SH-SY5Y (cell line): ENCODE results near the gene DERA.

Experiments
- GATA2 ChIP-seq: IDR thresholded peaks from 2 replicates; pipeline ENCODE4 v1.6.1; 2011; ENCODE audit warnings: mild to moderate bottlenecking, low read depth, low read length
- GATA3 ChIP-seq: IDR thresholded peaks from 2 replicates; pipeline ENCODE4 v1.6.1; 2011; ENCODE audit warnings: low read depth, mild to moderate bottlenecking, low read length, moderate library complexity

DNA sequence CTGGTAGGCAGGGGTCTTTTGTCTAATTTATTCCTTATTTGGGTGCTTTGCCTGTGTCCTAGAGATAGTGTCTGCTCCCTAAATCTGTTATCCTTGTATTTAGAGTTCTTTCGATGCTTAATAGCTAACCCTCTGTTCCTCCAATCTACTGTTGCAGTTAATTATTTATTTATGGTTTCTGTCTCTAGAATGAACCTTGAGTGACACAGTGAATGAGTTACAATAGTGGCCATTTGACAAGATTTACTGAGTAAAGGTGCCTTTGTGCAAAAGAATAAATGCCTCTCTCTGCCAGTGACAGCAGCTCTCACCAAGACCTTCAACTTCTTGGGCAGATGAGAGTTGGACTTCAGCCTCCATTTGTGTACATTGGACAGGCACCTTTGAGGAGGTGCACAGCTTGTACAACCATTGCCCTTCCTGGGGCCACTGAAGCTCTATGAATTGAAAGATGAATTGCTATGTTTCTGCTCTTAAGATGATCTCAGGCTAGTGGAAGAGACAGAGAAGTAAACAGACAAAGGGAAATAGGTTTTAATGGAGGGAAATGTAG lies 165.9 kb downstream of the DERA start:
- TF ChIP-seq GATA2, result no peak
- TF ChIP-seq GATA3, result no peak
